ENCODE results near the gene PRPF40A. TPM values are rescaled to one million over a fixed set of nuclear protein-coding genes. Genes with fewer than 3 reads are reported as not detected.

Gene PRPF40A
- total RNA-seq, 2 experiments from 2014 or later: 148 to 154 TPM

DNA sequence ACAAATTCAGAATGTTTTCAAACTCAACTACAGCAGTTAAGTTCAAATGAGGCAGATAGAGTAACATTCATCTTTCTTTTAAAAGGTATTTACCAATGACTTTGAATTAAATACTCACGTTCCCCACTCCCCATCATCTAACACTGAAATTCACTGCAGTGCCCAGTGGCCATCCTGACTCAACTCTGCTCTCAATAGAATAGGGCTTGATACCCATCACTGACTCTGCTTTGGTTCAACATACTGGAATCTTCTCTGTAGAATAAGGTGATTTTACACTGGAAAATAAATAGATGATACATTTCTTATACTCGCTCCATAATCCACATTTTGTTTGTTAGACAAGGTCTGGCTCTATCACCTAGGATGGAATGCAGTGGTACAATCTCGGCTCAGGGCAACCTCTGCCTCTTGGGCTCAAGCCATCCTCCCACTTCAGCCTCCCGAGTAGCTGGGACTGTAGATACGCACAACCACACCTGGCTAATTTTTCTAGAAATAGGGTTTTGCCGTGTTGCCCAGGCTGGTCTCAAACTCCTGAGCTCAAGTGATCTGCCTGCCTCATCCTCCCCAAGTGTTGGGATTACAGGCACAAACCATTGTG lies 66.4 kb downstream of the PRPF40A start:
- Mint-ChIP-seq H3K27me3 (no peaks in the 10 kb centered on the region), H3K4me3 (no peak overlapping the region), H3K27ac (no peak overlapping the region), H3K36me3 (peaks cover 4% of the 10 kb centered on the region), H3K9me3 (no peaks in the 10 kb centered on the region), H3K4me1 (peaks cover 1% of the 10 kb centered on the region)
- no peak for DNase-seq

DNA sequence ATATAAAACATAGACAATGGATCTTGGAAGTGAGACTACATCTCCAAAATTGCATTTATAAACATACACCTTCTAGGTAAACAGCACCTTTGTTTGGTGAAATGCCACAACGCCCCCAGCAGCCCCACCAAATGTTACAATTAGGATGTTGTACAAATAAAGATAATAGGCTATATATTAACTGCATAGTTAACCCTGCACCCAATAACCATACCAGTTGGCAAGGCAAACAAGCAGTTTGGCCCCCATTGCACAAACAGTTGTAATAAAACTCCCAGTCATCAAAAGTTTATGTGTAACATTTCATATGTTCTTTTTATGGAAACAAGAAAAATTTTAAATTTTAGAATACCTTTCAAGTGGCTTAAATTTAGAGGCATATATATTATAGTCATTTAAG lies 67.3 kb downstream of the PRPF40A start:
- H3K4me1 Mint-ChIP-seq: peaks cover 1% of the 10 kb centered on the region
- H3K4me3 Mint-ChIP-seq: no peak overlapping the region
- H3K36me3 Mint-ChIP-seq: peaks cover 9% of the 10 kb centered on the region
- no peak for DNase-seq
- no peaks in the 10 kb centered on the region for H3K27me3 Mint-ChIP-seq
- no peaks in the 10 kb centered on the region for H3K9me3 Mint-ChIP-seq
- H3K27ac Mint-ChIP-seq: no peak overlapping the region

DNA sequence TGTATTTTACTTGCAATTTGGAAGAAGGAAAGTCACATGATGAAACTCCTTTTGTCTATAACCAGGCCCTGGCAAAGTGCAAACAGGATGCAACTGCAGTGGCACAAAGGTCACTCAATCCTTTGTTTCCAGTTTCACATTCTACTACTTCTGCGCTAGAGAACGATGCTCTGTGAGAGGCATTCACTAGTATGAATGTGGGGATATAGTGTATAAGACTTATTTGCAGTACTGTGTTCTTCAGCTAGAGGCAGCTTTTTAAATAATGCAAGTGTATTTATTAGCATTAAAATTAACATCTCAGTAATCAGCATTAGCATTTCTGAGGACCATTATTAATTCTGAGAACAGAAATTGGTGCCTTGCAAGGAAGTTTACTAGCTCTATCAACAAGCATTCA lies 68.9 kb downstream of the PRPF40A start:
- no peak for DNase-seq
- no peaks in the 10 kb centered on the region for H3K27me3 Mint-ChIP-seq
- peaks cover 1% of the 10 kb centered on the region for H3K4me1 Mint-ChIP-seq
- peaks cover 5% of the 10 kb centered on the region for H3K36me3 Mint-ChIP-seq
- H3K27ac Mint-ChIP-seq: peak overlapping the region; percentile 29
- no peak overlapping the region for H3K4me3 Mint-ChIP-seq
- no peaks in the 10 kb centered on the region for H3K9me3 Mint-ChIP-seq

DNA sequence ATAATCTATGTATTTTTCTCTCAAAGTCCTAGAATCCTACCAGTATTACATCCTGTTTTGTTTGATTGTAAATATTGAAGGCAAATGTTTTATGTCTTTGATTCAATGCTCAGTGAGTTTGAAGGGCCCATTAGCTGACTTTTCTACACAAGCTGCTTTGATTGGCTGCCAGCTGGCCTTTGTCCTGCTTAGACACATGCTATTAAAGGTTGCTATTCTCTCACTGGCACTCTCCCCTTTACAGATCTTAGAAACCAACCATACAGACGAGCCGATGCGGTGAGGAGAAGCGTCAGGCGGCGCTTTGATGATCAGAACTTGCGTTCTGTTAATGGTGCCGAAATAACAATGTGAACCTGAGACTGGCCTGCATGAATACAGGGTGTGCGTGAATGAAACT lies 69.7 kb downstream of the PRPF40A start:
- Mint-ChIP-seq H3K4me1 (peaks cover 1% of the 10 kb centered on the region), H3K4me3 (no peak overlapping the region), H3K27ac (peak overlapping the region; percentile 23), H3K27me3 (no peaks in the 10 kb centered on the region), H3K36me3 (peaks cover 5% of the 10 kb centered on the region), H3K9me3 (no peaks in the 10 kb centered on the region)
- DNase-seq: no peak

DNA sequence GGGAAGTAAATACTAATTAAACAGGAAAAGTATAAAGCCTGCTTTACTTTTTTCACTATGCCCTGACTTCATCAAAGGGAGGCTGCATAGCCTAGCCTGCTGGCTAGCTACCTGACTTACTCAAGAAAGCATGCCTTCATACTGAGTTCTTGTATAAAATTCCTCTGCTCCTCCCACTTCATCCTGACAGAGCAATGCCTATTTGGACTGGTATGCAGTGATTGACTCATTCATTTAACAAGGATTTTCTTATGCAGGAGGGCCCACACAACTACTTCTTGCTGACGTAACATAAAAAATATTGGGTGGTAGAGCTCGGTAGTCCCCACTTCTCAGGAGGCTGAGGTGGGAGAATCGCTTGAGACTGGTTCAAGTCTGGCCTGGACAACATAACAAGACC lies 70.5 kb downstream of the PRPF40A start:
- Mint-ChIP-seq H3K27me3 (no peaks in the 10 kb centered on the region), H3K4me3 (no peak overlapping the region), H3K4me1 (peaks cover 1% of the 10 kb centered on the region), H3K9me3 (no peaks in the 10 kb centered on the region), H3K36me3 (peaks cover 5% of the 10 kb centered on the region), H3K27ac (no peak overlapping the region)
- no peak for DNase-seq

DNA sequence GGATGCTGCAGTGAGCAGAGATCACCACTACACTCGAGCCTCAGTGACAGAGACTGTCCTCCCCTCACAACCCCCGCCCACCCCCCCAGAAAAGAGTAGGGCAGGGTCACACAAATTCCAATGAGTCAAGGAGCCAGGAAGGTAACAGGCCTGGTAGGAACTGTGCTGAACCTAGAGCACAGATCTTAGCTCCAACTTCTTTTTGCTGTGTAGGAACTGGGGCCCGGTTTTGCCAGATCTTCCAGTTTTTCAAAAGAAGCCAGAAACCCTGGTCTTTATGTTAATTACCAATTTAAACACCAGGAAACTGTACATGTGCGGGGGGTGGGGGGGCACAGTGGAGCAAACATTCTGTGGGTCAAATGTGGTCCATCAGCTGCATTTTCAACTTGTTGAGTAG lies 71.0 kb downstream of the PRPF40A start:
- no peaks in the 10 kb centered on the region for H3K9me3 Mint-ChIP-seq
- H3K36me3 Mint-ChIP-seq: peaks cover 5% of the 10 kb centered on the region
- no peak overlapping the region for H3K27ac Mint-ChIP-seq
- DNase-seq: no peak
- no peaks in the 10 kb centered on the region for H3K27me3 Mint-ChIP-seq
- peaks cover 1% of the 10 kb centered on the region for H3K4me1 Mint-ChIP-seq
- H3K4me3 Mint-ChIP-seq: no peak overlapping the region

DNA sequence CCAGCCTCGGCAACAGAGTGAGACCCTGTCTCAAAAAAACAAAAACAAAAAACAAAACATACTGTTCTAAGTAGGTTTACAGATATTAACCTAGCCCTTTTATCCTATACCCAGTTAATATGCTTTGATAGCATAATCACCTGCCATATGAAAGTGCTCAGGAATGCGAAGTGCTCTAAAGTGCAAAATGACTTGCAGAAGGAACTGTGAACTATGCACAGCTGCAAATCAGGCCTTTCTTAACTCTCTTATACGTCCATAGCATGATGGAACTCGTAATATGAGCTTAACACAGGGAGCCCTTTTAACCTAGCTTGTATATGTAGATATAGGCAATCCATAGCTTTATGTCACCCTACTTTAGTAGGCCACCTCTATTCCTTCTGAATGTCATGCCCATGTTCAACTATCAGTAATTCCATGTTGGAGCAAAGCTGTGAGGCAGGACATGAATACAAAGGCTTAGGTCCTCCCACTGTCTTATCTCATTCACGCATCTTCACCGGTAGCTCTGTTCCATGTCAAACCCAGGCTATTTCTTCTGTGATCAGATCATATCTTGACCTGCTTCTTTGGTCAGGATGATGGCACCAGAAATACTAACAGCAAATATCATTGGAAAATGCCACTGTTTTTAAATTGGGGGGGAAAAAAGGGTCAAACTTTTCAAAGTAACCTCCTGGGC lies 72.9 kb downstream of the PRPF40A start:
- Mint-ChIP-seq H3K27ac (no peak overlapping the region), H3K36me3 (peaks cover 5% of the 10 kb centered on the region), H3K27me3 (no peaks in the 10 kb centered on the region), H3K9me3 (no peaks in the 10 kb centered on the region), H3K4me1 (peaks cover 1% of the 10 kb centered on the region), H3K4me3 (no peak overlapping the region)
- DNase-seq: no peak

DNA sequence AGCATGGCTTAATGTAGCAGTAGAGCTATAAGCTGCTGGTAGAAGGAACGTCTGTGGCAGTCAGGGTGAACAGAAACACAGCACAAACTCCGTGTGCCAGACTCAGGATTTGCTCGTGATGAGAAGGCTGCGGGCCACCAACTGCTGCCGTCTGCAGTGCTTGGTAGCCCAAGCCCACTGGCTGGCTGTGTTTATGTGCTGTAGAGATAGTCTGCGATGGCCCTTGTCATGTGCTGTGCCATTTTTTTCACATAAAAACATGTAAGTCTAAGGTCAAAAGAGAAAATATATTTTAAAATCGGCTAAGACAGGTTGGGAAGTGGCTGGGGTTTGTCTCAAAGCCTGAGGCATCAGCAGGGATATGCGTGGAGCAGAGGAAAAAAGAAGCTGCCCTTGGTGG lies 78.7 kb downstream of the PRPF40A start:
- Mint-ChIP-seq H3K4me1 (no peaks in the 10 kb centered on the region), H3K4me3 (no peak overlapping the region)

DNA sequence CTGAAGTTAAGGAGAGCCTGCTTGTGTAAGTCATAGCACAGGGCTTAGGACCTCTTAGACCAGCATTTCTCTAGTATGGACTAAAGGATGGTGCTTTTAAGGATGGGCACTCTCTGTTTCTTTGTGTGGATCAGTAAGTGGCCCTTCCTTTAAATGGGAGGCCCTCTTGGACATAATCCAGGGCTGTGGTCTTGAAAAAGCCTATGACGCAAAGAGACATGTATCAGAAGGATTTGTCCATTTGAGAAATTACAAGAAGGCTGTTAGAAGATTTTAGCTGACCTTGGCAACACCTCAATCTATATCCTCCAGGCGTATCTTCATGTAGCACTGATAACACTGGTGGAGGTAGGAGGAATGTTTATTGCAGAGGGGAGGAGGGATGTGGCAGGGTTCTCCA lies 79.2 kb downstream of the PRPF40A start:
- no peaks in the 10 kb centered on the region for H3K27me3 Mint-ChIP-seq
- H3K36me3 Mint-ChIP-seq: no peaks in the 10 kb centered on the region
- no peaks in the 10 kb centered on the region for H3K4me1 Mint-ChIP-seq
- DNase-seq: no peak
- no peaks in the 10 kb centered on the region for H3K9me3 Mint-ChIP-seq
- no peak overlapping the region for H3K27ac Mint-ChIP-seq
- no peak overlapping the region for H3K4me3 Mint-ChIP-seq

More for the DNA sequence above, 78.7 kb downstream of the PRPF40A start:
- Mint-ChIP-seq H3K36me3 (no peaks in the 10 kb centered on the region), H3K27ac (no peak overlapping the region), H3K9me3 (no peaks in the 10 kb centered on the region), H3K27me3 (no peaks in the 10 kb centered on the region)
- no peak for DNase-seq

DNA sequence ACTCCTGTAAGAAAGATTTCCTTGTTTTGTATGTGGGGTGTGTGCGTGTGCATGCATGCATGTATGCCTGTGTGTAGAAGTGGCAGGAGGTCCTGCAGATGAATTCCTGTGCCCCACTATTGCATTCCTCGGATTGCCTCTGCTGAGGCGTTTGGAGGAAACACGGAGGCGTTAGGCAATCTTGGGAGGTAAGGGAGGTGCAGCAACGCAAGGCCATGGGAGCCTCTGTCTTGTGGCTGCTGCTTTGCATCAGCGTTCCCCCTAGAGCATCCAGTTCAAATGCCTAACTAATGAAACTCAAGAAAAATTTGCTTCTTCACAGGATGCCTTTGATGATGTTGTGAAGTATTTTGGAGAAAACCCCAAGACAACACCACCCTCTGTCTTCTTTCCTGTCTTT lies 80.0 kb downstream of the PRPF40A start:
- no peaks in the 10 kb centered on the region for H3K9me3 Mint-ChIP-seq
- no peaks in the 10 kb centered on the region for H3K27me3 Mint-ChIP-seq
- no peak overlapping the region for H3K4me3 Mint-ChIP-seq
- no peaks in the 10 kb centered on the region for H3K4me1 Mint-ChIP-seq
- no peak for DNase-seq
- no peak overlapping the region for H3K27ac Mint-ChIP-seq
- no peaks in the 10 kb centered on the region for H3K36me3 Mint-ChIP-seq

DNA sequence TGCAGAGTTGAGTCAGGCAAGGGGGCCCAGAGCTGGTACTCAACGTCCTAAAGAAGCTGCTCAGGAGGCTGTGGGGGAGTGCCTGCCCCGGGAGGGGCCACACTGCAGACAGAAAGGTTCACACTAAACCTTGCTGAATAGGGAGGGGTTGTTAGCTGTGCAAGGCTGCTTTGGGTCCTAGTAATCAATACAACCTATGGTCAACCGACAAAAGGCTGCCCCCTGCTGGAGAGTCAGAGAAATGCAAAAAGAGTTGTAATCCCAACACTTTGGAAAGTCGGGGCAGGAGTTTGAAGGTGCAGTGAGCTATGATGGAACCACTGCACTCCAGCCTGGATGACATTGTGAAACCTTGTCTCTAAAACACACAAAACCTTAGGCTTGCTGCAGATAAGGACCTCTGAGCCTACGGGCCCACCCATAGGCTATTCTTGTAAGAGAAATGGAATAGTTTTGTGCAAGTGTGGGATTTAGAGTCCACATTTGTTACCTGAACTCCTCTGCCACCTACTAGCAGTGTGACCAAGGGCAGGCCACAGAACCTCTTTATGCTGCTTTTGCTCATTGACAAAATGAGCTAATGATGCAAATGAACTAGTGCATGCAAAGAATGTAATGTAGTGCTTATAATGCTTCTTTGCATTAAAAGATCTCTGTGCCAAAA lies 81.5 kb downstream of the PRPF40A start:
- H3K27ac Mint-ChIP-seq: no peak overlapping the region
- H3K9me3 Mint-ChIP-seq: no peaks in the 10 kb centered on the region

DNA sequence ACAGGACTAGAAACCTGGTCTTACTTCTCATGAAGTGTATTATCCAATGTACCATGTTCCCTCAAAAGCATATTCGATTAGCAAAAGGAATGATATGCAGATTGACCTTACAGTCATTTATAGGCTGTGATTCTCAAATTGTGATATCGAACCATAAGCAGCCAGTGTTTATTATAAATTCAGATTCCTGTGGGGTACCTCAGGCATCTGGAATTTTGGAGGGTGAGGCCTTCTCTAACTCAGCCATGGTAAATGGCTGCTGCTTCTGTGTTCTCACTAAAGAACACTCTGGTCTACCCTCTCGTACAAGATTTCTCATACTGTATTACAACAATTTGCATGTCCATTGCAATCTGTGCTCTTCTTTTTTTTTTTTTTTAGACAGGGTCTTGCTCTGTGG lies 84.5 kb downstream of the PRPF40A start:
- no peak overlapping the region for H3K27ac Mint-ChIP-seq
- H3K4me1 Mint-ChIP-seq: no peaks in the 10 kb centered on the region
- DNase-seq: no peak
- H3K4me3 Mint-ChIP-seq: no peak overlapping the region
- H3K36me3 Mint-ChIP-seq: no peaks in the 10 kb centered on the region
- peaks cover 8% of the 10 kb centered on the region for H3K27me3 Mint-ChIP-seq
- H3K9me3 Mint-ChIP-seq: no peaks in the 10 kb centered on the region

More for the DNA sequence above, 81.5 kb downstream of the PRPF40A start:
- Mint-ChIP-seq H3K4me3 (no peak overlapping the region), H3K4me1 (no peaks in the 10 kb centered on the region), H3K27me3 (no peaks in the 10 kb centered on the region), H3K36me3 (no peaks in the 10 kb centered on the region)
- DNase-seq: peak; percentile 43

DNA sequence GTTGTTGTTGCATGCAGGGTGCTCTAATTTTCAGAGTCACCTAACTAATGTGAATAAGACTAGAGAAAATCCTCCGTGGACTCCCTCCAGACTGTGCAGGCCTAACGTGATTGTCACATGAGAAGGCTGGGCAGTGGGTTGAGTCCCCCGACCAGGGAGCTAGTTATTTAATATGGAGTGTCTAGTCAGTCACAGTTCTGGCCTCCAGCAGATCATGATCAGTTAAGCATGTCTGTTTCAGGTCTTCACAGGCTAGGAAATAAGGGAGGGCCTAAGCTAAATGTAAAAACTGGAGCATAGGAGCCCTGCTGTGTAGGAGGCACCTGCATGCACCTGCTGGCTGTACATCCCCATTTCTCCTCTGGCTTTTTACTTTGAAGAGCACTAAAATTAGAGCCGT lies 86.8 kb downstream of the PRPF40A start:
- Mint-ChIP-seq H3K4me1 (no peaks in the 10 kb centered on the region), H3K4me3 (no peak overlapping the region), H3K36me3 (no peaks in the 10 kb centered on the region), H3K27me3 (peaks cover 8% of the 10 kb centered on the region), H3K9me3 (no peaks in the 10 kb centered on the region), H3K27ac (no peak overlapping the region)
- no peak for DNase-seq

DNA sequence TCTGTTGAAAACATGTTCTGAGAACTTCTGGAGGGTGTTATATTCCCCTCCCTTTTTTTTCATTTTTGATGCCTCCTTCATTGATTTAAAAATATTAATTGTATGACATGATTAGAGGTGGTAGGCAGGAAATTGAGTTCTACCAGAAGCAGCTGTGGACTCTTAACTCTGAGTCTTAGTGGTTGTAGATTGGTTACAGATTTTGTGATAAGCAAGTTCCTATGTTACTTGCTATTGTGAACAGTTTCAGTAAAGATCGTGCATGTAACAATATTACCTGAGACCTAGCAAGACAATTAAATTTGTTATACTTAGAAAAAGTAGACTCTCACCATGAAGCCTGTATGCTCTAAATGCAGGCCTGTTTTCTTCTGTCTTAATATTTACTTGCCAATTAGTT lies 88.1 kb downstream of the PRPF40A start:
- Mint-ChIP-seq H3K4me3 (no peak overlapping the region), H3K4me1 (no peaks in the 10 kb centered on the region), H3K9me3 (no peaks in the 10 kb centered on the region), H3K27me3 (peaks cover 11% of the 10 kb centered on the region), H3K36me3 (no peaks in the 10 kb centered on the region), H3K27ac (no peak overlapping the region)
- DNase-seq: no peak

DNA sequence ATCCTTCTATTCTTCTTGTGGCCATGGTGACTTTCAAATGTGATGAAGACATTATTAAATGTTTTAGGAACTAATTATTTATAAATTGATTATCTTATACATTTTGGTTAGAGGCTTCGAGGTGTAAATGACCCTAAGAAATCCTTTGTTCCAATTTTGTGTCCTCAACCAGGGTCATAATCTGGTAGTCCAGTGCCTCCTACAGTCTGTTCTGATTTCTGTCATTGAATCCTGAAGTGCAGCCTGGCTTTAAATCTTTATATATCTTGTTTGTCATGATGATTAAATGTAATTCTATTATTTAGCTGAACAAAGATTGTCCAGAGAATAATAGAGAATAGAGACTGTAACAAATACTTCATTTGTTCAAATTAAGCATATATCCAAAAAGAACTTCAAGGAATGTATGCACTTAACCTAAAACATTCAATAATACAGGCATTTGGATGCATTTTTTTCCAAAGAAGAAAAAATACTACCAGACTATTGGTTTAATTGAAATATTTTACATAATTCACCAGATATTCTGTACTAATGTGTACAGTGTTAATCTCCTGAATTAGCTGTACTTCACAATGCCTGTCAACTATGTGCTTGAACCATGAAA lies 89.8 kb downstream of the PRPF40A start:
- no peak for DNase-seq
- Mint-ChIP-seq H3K27me3 (peaks cover 11% of the 10 kb centered on the region), H3K4me1 (no peaks in the 10 kb centered on the region), H3K4me3 (no peak overlapping the region), H3K36me3 (no peaks in the 10 kb centered on the region), H3K9me3 (no peaks in the 10 kb centered on the region), H3K27ac (no peak overlapping the region)

Measured in activated naive CD8-positive, alpha-beta T cell treated with anti-CD3 and anti-CD28 coated beads for 36 hours (primary cell).